Measurements from ENCODE around the gene CREB3L2.
"Not testable (repeated sequence)": the region's sequence is repeated elsewhere in the genome, so short reads cannot be mapped to it uniquely, and the experiment has no call there.

The CREB3L2 gene

GRCh38 chr7:137835486-137836112 lies 166.3 kb downstream of the CREB3L2 start:
- POLR2A ChIA-PET, result no interaction called here
- CTCF ChIA-PET, result interaction anchor here (1.0 to 5.3 kb wide), 9 partner anchors 8 to 229 kb away, joined by 3 to 22 read pairs (median 6); no protein-coding TSS in a partner anchor
- DNase-seq (ENCODE audit: extremely low spot score), result no peak
- no peak for TF ChIP-seq CTCF (IDR thresholded peaks at IDR 0.05; ENCODE audit: control extremely low read depth, extremely low read depth, low read depth, missing control alignments)

- TF ChIP-seq CTCF (IDR thresholded peaks at IDR 0.05; ENCODE audit: control extremely low read depth, extremely low read depth, low read depth, missing control alignments), result no peak
- CTCF ChIA-PET, result interaction anchor here (0.9 to 5.3 kb wide), 7 partner anchors 9 to 77 kb away, joined by 3 to 22 read pairs (median 3); no protein-coding TSS in a partner anchor
- no peak for DNase-seq (ENCODE audit: extremely low spot score)
- POLR2A ChIA-PET, result no interaction called here
These were observed 167.3 kb downstream of the CREB3L2 start for GRCh38 chr7:137834552-137834951.

- CTCF ChIA-PET, result interaction anchor here (1.5 to 5.3 kb wide), 2 partner anchors 11 to 29 kb away, joined by 3 to 22 read pairs; no protein-coding TSS in a partner anchor
- DNase-seq (ENCODE audit: extremely low spot score); POLR2A ChIA-PET: not testable (repeated sequence)
These were observed 168.9 kb downstream of the CREB3L2 start for GRCh38 chr7:137832990-137833389.

- POLR2A ChIA-PET, result no interaction called here
- TF ChIP-seq CTCF (IDR thresholded peaks at IDR 0.05; ENCODE audit: control extremely low read depth, extremely low read depth, low read depth, missing control alignments), result no peak
These were observed 169.5 kb downstream of the CREB3L2 start for GRCh38 chr7:137832382-137832781.

GRCh38 chr7:137831555-137831954 lies 170.3 kb downstream of the CREB3L2 start:
- POLR2A ChIA-PET; DNase-seq (ENCODE audit: extremely low spot score): not testable (repeated sequence)
- CTCF ChIA-PET, result interaction anchor here (1.4 to 6.4 kb wide), 4 partner anchors 9 to 177 kb away, joined by 3 to 27 read pairs (median 4); partner anchors contain the start of gene DGKI

More at GRCh38 chr7:137832382-137832781, 169.5 kb downstream of the CREB3L2 start:
- CTCF ChIA-PET, result interaction anchor here (1.4 to 6.4 kb wide), 4 partner anchors 8 to 177 kb away, joined by 3 to 27 read pairs (median 4); partner anchors contain the start of gene DGKI
- DNase-seq (ENCODE audit: extremely low spot score), result no peak

GRCh38 chr7:137829337-137829992 lies 172.4 kb downstream of the CREB3L2 start:
- POLR2A ChIA-PET, result no interaction called here
- TF ChIP-seq CTCF (IDR thresholded peaks at IDR 0.05; ENCODE audit: control extremely low read depth, extremely low read depth, low read depth, missing control alignments), result no peak
- CTCF ChIA-PET, result interaction anchor here (0.8 to 6.4 kb wide), 3 partner anchors 8 to 11 kb away, joined by 3 to 27 read pairs (median 7); no protein-coding TSS in a partner anchor
- no peak for DNase-seq (ENCODE audit: extremely low spot score)

GRCh38 chr7:137828456-137828855 lies 173.4 kb downstream of the CREB3L2 start:
- no peak for TF ChIP-seq CTCF (IDR thresholded peaks at IDR 0.05; ENCODE audit: control extremely low read depth, extremely low read depth, low read depth, missing control alignments)
- POLR2A ChIA-PET, result no interaction called here
- DNase-seq (ENCODE audit: extremely low spot score), result no peak
- CTCF ChIA-PET, result interaction anchor here (3.3 to 6.4 kb wide), 2 partner anchors 8 to 12 kb away, joined by 12 to 27 read pairs; no protein-coding TSS in a partner anchor
